Endothelial cell of umbilical vein (primary cell): ENCODE data around the gene SH3BGRL2. TPM values are rescaled to one million over a fixed set of nuclear protein-coding genes. Genes with fewer than 3 reads are reported as not detected.

Experiments
- BruUV-seq: library from RNA; stranded (reverse); fragments of 400-500 nt; replicated peaks from 2 replicates; lab custom pipeline; 2021; lab: Mats Ljungman, UMichigan
- CTCF ChIA-PET: fragments of 300-600, 350-600 bp; sonication (Branson Sonifier 250); formaldehyde crosslinking; loops from one replicate; lab custom pipeline; 2021; ENCODE audit warnings: antibody characterized with exemption, inconsistent platforms; lab: Charles Lee
- POLR2A ChIA-PET: fragments of 300-600, 350-600 bp; sonication (Branson Sonifier 250); formaldehyde crosslinking; loops from one replicate; lab custom pipeline; 2021; ENCODE audit warnings: antibody characterized with exemption, inconsistent platforms; lab: Charles Lee
- DNase-seq: peaks from one replicate; pipeline ENCODE4 v3.0.0-alpha.2; 2011; ENCODE audit warnings: low read depth, low spot score
- FAIRE-seq: peaks from 2 replicates; lab custom pipeline; 2011; peaks lifted over from hg19 to GRCh38; lab: Jason Lieb, UNC
- H2AFZ ChIP-seq: 2 replicates; pipeline ENCODE4 v1.6.0; 2012; ENCODE audit warnings: low read depth, low read length, control low read depth, inconsistent platforms
- H3K27ac ChIP-seq: 2 replicates; pipeline ENCODE4 v1.5.1; 2011; ENCODE audit warnings: low read depth, mild to moderate bottlenecking, control low read depth, low read length, moderate library complexity; ENCODE audit not compliant: insufficient read depth
- H3K27me3 ChIP-seq, 2 experiments: 2 replicates each; pipeline versions ENCODE4 v1.6.0 to v1.6.1; 2011; ENCODE audit warnings: low read length in 2 of 2, mixed read lengths in 1 of 2; ENCODE audit not compliant: control insufficient read depth in 2 of 2, insufficient read depth in 2 of 2
- H3K36me3 ChIP-seq, 2 experiments: 2 replicates in 1 of 2; 3 replicates in 1 of 2; pipeline ENCODE4 v1.5.1; 2011; ENCODE audit warnings: low read length in 2 of 2, mild to moderate bottlenecking in 1 of 2, moderate library complexity in 1 of 2; ENCODE audit not compliant: control insufficient read depth in 2 of 2, insufficient read depth in 2 of 2; ENCODE audit errors: extremely low read depth in 1 of 2
- H3K4me1 ChIP-seq: 3 replicates; pipeline ENCODE4 v1.5.1; 2011; ENCODE audit warnings: mild to moderate bottlenecking, low read length; ENCODE audit not compliant: control insufficient read depth, insufficient read depth; ENCODE audit errors: extremely low read depth
- H3K4me2 ChIP-seq: 2 replicates; pipeline ENCODE4 v1.6.1; 2011; ENCODE audit warnings: low read length, control low read depth, mixed read lengths; ENCODE audit not compliant: insufficient read depth
- H3K4me3 ChIP-seq, 3 experiments: fragments of 200-600 bp in 1 of 3; sonication (generic), shearing (Covaris generic) in 1 of 3; replicated peaks in 1 of 3; 2 replicates each; pipeline ENCODE4 v1.5.1; 2011 to 2016; ENCODE audit warnings: control low read depth in 3 of 3, low read length in 3 of 3, mild to moderate bottlenecking in 2 of 3, inconsistent platforms in 1 of 3, low read depth in 1 of 3, moderate library complexity in 1 of 3; ENCODE audit not compliant: insufficient read depth in 1 of 3
- H3K79me2 ChIP-seq: 2 replicates; pipeline ENCODE4 v1.6.0; 2012; ENCODE audit warnings: low read length, inconsistent platforms; ENCODE audit not compliant: control insufficient read depth, insufficient read depth
- H3K9ac ChIP-seq: replicated peaks from 2 replicates; pipeline ENCODE3; 2011; ENCODE audit warnings: low read length, control low read depth; ENCODE audit not compliant: insufficient read depth; ENCODE audit errors: extremely low read depth
- H3K9me1 ChIP-seq: replicated peaks from 3 replicates; pipeline ENCODE4 v1.6.0; 2011; ENCODE audit warnings: mild to moderate bottlenecking, low read length; ENCODE audit not compliant: control insufficient read depth, insufficient read depth; ENCODE audit errors: extremely low read depth
- H3K9me3 ChIP-seq: replicated peaks from 2 replicates; pipeline ENCODE4 v1.5.1; 2012; ENCODE audit warnings: low read length, inconsistent platforms; ENCODE audit not compliant: control insufficient read depth, insufficient read depth
- H4K20me1 ChIP-seq: replicated peaks from 2 replicates; pipeline ENCODE3; 2011; ENCODE audit warnings: mild to moderate bottlenecking, low read length; ENCODE audit not compliant: control insufficient read depth, insufficient read depth; ENCODE audit errors: extremely low read depth
- EZH2 ChIP-seq: IDR thresholded peaks from 2 replicates; pipeline ENCODE4 v1.6.1; 2012; ENCODE audit warnings: borderline replicate concordance, low read depth, mild to moderate bottlenecking, moderate library complexity, low read length, inconsistent platforms; ENCODE audit not compliant: severe bottlenecking
- FOS ChIP-seq: IDR thresholded peaks from 2 replicates; pipeline ENCODE4 v1.6.1; 2011; ENCODE audit warnings: mild to moderate bottlenecking, low read length, moderate library complexity, borderline replicate concordance; ENCODE audit not compliant: insufficient read depth
- GATA2 ChIP-seq: IDR thresholded peaks from 2 replicates; pipeline ENCODE4 v1.7.0; 2011; ENCODE audit warnings: low read depth, mild to moderate bottlenecking, moderate library complexity, mixed read lengths, low read length; ENCODE audit not compliant: insufficient read length, insufficient read depth
- JUN ChIP-seq: IDR thresholded peaks from 2 replicates; pipeline ENCODE4 v1.6.1; 2011; ENCODE audit warnings: borderline replicate concordance, low read depth; ENCODE audit not compliant: insufficient read length, insufficient read depth
- POLR2A ChIP-seq: IDR thresholded peaks from 2 replicates; pipeline ENCODE4 v1.6.1; 2012; ENCODE audit warnings: low read depth, mild to moderate bottlenecking, control low read depth, low read length
- POLR2AphosphoS5 ChIP-seq: IDR thresholded peaks from 2 replicates; pipeline ENCODE4 v1.6.1; 2012; ENCODE audit warnings: low read depth, mild to moderate bottlenecking, control low read depth, low read length, moderate library complexity; ENCODE audit not compliant: insufficient read depth
- dilution Hi-C: fragments of 300-500 bp; cut with MboI; formaldehyde crosslinking; loops from one replicate; pipeline ENCODE4 v1.15.0; 2019; ENCODE audit warnings: low sequenced_read_pairs; ENCODE audit not compliant: extremely low pct_ligation_motif_present
- intact Hi-C: fragments of 100-400 bp; cut with micrococcal nuclease; formaldehyde crosslinking; loops from one replicate; pipeline ENCODE4 v1.10.0; 2022
- polyA plus RNA-seq, 4 experiments: library from polyadenylated mRNA; depleted of rRNA in 3 of 4; stranded (reverse) in 3 of 4; unstranded in 1 of 4; fragments of >200 nt; gene quantifications; 2 replicates each; pipeline versions ENCODE4 v1.2.1 to v1.2.3, GENCODE V29; 2011 to 2012; ENCODE audit warnings: missing spikeins in 1 of 4
- total RNA-seq: library from RNA; stranded (reverse); gene quantifications from 2 replicates; pipeline ENCODE4 v1.2.3, GENCODE V29; 2021
- TF ChIP-seq, protein P1 (sequence below): IDR thresholded peaks from 2 replicates; pipeline ENCODE4 v1.6.1; 2011; ENCODE audit not compliant: insufficient read depth, insufficient read length
- TF ChIP-seq, protein P2 (sequence below), 2 donors: IDR thresholded peaks; 1 replicate in 1 of 2; 2 replicates in 1 of 2; pipeline ENCODE4 v1.5.1; 2011; ENCODE audit warnings: low read length in 2 of 2, mild to moderate bottlenecking in 2 of 2, moderate library complexity in 2 of 2, control low read depth in 1 of 2, inconsistent platforms in 1 of 2, low read depth in 1 of 2; ENCODE audit not compliant: insufficient read depth in 1 of 2; ENCODE audit errors: extremely low read depth in 1 of 2

SH3BGRL2 gene
- total and polyA plus RNA-seq, 2 donors (not counting 3 experiments of a cell fraction or from before 2014, with no cell fraction given): 3.2 to 10.7 TPM

DNA sequence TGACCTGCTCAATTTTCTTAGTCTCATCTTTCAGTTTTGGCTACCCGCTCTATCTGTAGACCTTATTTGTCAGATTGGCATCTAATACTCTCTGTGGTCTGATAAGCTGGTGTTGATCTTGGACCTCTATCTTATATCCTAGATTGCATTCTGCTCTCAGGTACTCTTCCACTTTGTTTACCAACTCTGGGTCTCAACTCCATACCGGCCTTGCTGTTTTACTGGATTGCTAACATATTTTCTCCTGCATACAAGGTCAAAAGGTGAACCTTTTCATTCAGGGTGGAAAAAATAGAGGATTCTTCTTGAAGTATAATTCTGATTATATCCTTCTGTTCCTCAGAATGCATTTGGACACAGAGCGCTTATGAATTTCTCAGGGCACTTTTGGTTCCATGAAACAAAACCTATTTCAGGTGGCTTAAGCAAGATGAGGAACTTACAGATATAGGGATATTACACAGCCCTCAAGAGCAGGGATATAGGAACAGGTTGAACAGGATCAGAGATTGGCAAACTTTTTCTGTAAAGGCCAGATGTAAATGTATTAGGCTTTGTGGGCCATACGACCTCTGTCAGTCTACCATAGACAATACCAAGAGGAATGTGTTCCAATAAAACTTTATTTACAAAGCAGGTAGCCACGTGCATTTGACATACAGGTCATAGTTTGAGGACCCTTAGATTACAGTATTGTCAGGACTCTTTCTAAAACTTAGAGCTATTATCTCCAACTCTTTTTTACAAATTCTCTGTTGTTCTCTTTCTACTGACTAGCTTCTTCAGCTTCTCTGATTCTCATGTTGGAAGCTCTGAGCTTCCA is 2.5 kb upstream of the SH3BGRL2 start:
- no peak overlapping the region for H3K27ac ChIP-seq

More for the DNA sequence above, 2.5 kb upstream of the SH3BGRL2 start:
- Histone ChIP-seq H3K4me1 (peaks cover 16% of the 10 kb centered on the region), H4K20me1 (no peaks in the 10 kb centered on the region), H3K9ac (no peak overlapping the region), H3K4me2 (no peak overlapping the region), H3K4me3 (no peak overlapping the region), H2AFZ (no peak overlapping the region), H3K27me3 (no peaks in the 10 kb centered on the region), H3K79me2 (peaks cover 13% of the 10 kb centered on the region), H3K36me3 (no peaks in the 10 kb centered on the region), H3K9me1 (no peaks in the 10 kb centered on the region), H3K9me3 (no peaks in the 10 kb centered on the region)
- ChIA-PET POLR2A (no interaction called here), CTCF (interaction anchor here (4.9 kb wide), 1 partner anchor 58 kb away, joined by 20 read pairs; no protein-coding TSS in a partner anchor)
- TF ChIP-seq GATA2 (no peak), FOS (no peak), EZH2 (no peak), JUN (no peak), POLR2A (no peak), POLR2AphosphoS5 (no peak)
- TF ChIP-seq, protein P1, sequence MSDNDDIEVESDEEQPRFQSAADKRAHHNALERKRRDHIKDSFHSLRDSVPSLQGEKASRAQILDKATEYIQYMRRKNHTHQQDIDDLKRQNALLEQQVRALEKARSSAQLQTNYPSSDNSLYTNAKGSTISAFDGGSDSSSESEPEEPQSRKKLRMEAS: no peak
- TF ChIP-seq, protein P2, sequence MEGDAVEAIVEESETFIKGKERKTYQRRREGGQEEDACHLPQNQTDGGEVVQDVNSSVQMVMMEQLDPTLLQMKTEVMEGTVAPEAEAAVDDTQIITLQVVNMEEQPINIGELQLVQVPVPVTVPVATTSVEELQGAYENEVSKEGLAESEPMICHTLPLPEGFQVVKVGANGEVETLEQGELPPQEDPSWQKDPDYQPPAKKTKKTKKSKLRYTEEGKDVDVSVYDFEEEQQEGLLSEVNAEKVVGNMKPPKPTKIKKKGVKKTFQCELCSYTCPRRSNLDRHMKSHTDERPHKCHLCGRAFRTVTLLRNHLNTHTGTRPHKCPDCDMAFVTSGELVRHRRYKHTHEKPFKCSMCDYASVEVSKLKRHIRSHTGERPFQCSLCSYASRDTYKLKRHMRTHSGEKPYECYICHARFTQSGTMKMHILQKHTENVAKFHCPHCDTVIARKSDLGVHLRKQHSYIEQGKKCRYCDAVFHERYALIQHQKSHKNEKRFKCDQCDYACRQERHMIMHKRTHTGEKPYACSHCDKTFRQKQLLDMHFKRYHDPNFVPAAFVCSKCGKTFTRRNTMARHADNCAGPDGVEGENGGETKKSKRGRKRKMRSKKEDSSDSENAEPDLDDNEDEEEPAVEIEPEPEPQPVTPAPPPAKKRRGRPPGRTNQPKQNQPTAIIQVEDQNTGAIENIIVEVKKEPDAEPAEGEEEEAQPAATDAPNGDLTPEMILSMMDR (IDR thresholded peaks at IDR 0.05; ENCODE audit: extremely low read depth in 1 of 2, insufficient read depth in 1 of 2, low read depth in 1 of 2, low read length in 2 of 2): no peak
- intact Hi-C loops: no loop called here
- BruUV-seq: no TSS peak
- dilution Hi-C loops: no loop called here
- FAIRE-seq (no peak), DNase-seq (no peak)
